Peyer's patch (tissue), 4 donors: ENCODE data around the gene PDE8B.

Experiments
- CTCF ChIP-seq, 6 experiments: fragments of 450-650 bp in 4 of 6; fragments of 200-600 bp in 2 of 6; sonication (generic) in 1 of 6; IDR thresholded peaks; one replicate each; pipeline ENCODE4 v1.5.1; 2017 to 2019; ENCODE audit warnings: antibody characterized with exemption in 6 of 6, mild to moderate bottlenecking in 3 of 6, moderate library complexity in 1 of 6
- POLR2A ChIP-seq, 2 donors: fragments of 450-650 bp; IDR thresholded peaks; one replicate each; pipeline ENCODE4 v1.5.1; 2017; ENCODE audit warnings: antibody characterized with exemption in 2 of 2, mild to moderate bottlenecking in 2 of 2, moderate library complexity in 2 of 2

GRCh38 chr5:77360381-77360780 is 149.9 kb downstream of the PDE8B start:
- no peak for TF ChIP-seq CTCF (IDR thresholded peaks at IDR 0.05)
- TF ChIP-seq POLR2A (IDR thresholded peaks at IDR 0.05): no peak
